ENCODE data around the gene RUFY2.

GRCh38 chr10:68403701-68404100 is 3.4 kb downstream of the RUFY2 start:
- TF ChIP-seq, protein P1, sequence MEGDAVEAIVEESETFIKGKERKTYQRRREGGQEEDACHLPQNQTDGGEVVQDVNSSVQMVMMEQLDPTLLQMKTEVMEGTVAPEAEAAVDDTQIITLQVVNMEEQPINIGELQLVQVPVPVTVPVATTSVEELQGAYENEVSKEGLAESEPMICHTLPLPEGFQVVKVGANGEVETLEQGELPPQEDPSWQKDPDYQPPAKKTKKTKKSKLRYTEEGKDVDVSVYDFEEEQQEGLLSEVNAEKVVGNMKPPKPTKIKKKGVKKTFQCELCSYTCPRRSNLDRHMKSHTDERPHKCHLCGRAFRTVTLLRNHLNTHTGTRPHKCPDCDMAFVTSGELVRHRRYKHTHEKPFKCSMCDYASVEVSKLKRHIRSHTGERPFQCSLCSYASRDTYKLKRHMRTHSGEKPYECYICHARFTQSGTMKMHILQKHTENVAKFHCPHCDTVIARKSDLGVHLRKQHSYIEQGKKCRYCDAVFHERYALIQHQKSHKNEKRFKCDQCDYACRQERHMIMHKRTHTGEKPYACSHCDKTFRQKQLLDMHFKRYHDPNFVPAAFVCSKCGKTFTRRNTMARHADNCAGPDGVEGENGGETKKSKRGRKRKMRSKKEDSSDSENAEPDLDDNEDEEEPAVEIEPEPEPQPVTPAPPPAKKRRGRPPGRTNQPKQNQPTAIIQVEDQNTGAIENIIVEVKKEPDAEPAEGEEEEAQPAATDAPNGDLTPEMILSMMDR (IDR thresholded peaks at IDR 0.05; ENCODE audit: low read depth, low read length), result no peak
- TF ChIP-seq POLR2A (IDR thresholded peaks at IDR 0.05; ENCODE audit: extremely low read depth, insufficient read length) (no peak), MAX (IDR thresholded peaks at IDR 0.05; ENCODE audit: low read depth, low read length) (no peak)

Measured in NB4 (cell line).